Motor neuron (in vitro differentiated cells): ENCODE measurements around the gene CFAP54. TPM values are rescaled to one million over a fixed set of nuclear protein-coding genes. Genes with fewer than 3 reads are reported as not detected.

Experiments
- ATAC-seq, 8 experiments: fragments of 200-7000 bp; cut with Tn5 transposase; replicated peaks in 6 of 8; 2 replicates each; pipeline ENCODE4 v1.8.0; 2021; ENCODE audit warnings: mild to moderate bottlenecking in 8 of 8, moderate library complexity in 8 of 8
- H3K27ac ChIP-seq, 2 donors: fragments of 250-450 bp; sonication (Bioruptor Pico); 2 replicates each; pipeline ENCODE4 v1.9.0; 2021; ENCODE audit warnings: antibody characterized with exemption in 2 of 2, mild to moderate bottlenecking in 2 of 2, moderate library complexity in 1 of 2
- H3K4me1 ChIP-seq, 2 donors: fragments of 250-450 bp; sonication (Bioruptor Pico); replicated peaks in 1 of 2; 2 replicates each; pipeline ENCODE4 v1.6.1; 2021; ENCODE audit warnings: antibody characterized with exemption in 2 of 2, mild to moderate bottlenecking in 2 of 2, moderate library complexity in 1 of 2
- H3K4me3 ChIP-seq, 5 donors: fragments of 250-450 bp; sonication (Bioruptor Pico); 2 replicates each; pipeline ENCODE4 v1.9.0; 2021; ENCODE audit warnings: antibody characterized with exemption in 5 of 5, mild to moderate bottlenecking in 5 of 5, moderate library complexity in 4 of 5
- WGBS, 10 experiments: fragments of 450-650 bp; shearing (Covaris generic); methylation state at CpG; one replicate each; pipeline ENCODE4 v1.0.0; 2022; 5-methylcytosine and 5-hydroxymethylcytosine counted together
- in situ Hi-C, 9 experiments: fragments of 400-800 bp; cut with MboI; loops; one replicate each; pipeline ENCODE4 v1.15.0; 2021; ENCODE audit warnings: low sequenced_read_pairs in 9 of 9, low pct_unique_long_range_greater_than_20kb in 2 of 9; ENCODE audit not compliant: unreplicated experiment in 9 of 9
- total RNA-seq, 8 experiments: library from RNA; unstranded; fragments of 300-600 nt; gene quantifications; 2 replicates each; pipeline versions ENCODE4 v1.2.3 to v1.2.4, GENCODE V29; 2022

The CFAP54 gene
- total RNA-seq, 8 experiments from 2014 or later, result 0.46 to 23.9 (median 1.5) TPM

- ATAC-seq, result peak in 7 of 8 experiments; percentile 24 to 85 (median 64)
- WGBS, 10 experiments, result 20 to 100% (median 82%) methylated on average over 1 to 3 of the region's 3 CpGs; no CpG with 5 or more reads in 2 of the 10 experiments
- in situ Hi-C loops, result loop anchor here in 1 of 9 experiments (25.0 kb wide), 1 partner anchor 192 kb away; no protein-coding TSS in a partner anchor
- Histone ChIP-seq H3K4me3 (no peak overlapping the region), H3K4me1 (peaks cover 0 to 7% of the 10 kb centered on the region in 2 donors), H3K27ac (no peak overlapping the region)
Measured at GRCh38 chr12:96770219-96771102, 281.1 kb downstream of the CFAP54 start.

GRCh38 chr12:96773031-96773430, 283.7 kb downstream of the CFAP54 start:
- in situ Hi-C loops, result loop anchor here in 1 of 9 experiments (25.0 kb wide), 1 partner anchor 189 kb away; no protein-coding TSS in a partner anchor
- no peak for ATAC-seq
- Histone ChIP-seq H3K4me1 (peaks cover 0 to 7% of the 10 kb centered on the region in 2 donors), H3K27ac (no peak overlapping the region), H3K4me3 (no peak overlapping the region)
- WGBS, 10 experiments, result 80 to 100% (median 92%) methylated on average over 1 to 2 of the region's 2 CpGs; no CpG with 5 or more reads in 3 of the 10 experiments

- 17 to 100% (median 82%) methylated on average over 1 to 8 of the region's 9 CpGs for WGBS, 10 experiments
- in situ Hi-C loops, result loop anchor here in 1 of 9 experiments (25.0 kb wide), 1 partner anchor 188 kb away; no protein-coding TSS in a partner anchor
- Histone ChIP-seq H3K4me3 (no peak overlapping the region), H3K27ac (no peak overlapping the region), H3K4me1 (peaks cover 0 to 2% of the 10 kb centered on the region in 2 donors)
- no peak for ATAC-seq
Measured at GRCh38 chr12:96774496-96775256, 285.3 kb downstream of the CFAP54 start.

DNA sequence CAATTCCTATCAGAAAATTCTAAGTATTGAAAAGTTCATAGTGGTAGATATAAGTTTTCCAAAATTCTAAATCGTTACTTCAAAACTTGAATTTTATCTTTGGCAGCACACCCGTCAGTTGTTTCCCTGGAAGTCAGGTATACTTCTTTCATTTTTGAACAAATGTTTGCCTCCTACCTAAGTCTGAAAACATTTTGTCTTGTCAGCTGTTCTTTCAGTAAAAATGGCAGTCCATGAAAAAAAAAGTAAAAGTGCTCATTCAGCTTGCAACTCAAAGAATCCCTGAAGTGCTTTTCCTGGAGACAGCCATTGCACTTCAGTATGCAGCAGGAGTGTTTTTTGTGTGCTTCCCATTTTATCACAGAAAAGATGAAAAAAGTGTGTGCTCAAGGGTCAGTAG, 287.5 kb downstream of the CFAP54 start:
- in situ Hi-C loops, result no loop called here
- H3K4me1 ChIP-seq, result no peaks in the 10 kb centered on the region
- no peak overlapping the region for H3K27ac ChIP-seq
- H3K4me3 ChIP-seq, result no peak overlapping the region
- ATAC-seq, result no peak
- WGBS, 10 experiments, result 60 to 100% (median 94%) methylated on average over 1 to 2 of the region's 2 CpGs; no CpG with 5 or more reads in 1 of the 10 experiments

GRCh38 chr12:96780330-96780729, 291.0 kb downstream of the CFAP54 start:
- Histone ChIP-seq H3K4me1 (no peaks in the 10 kb centered on the region), H3K4me3 (no peak overlapping the region), H3K27ac (no peak overlapping the region)
- ATAC-seq, result no peak
- 6 to 100% (median 62%) methylated on average over 1 to 2 of the region's 2 CpGs for WGBS, 10 experiments
- in situ Hi-C loops, result no loop called here

GRCh38 chr12:96786791-96787190, 297.4 kb downstream of the CFAP54 start:
- WGBS, 10 experiments, result 0 to 81% (median 71%) methylated on average over 1 to 2 of the region's 2 CpGs; no CpG with 5 or more reads in 1 of the 10 experiments
- in situ Hi-C loops, result no loop called here
- Histone ChIP-seq H3K4me1 (no peaks in the 10 kb centered on the region), H3K4me3 (no peak overlapping the region), H3K27ac (no peak overlapping the region)
- no peak for ATAC-seq

DNA sequence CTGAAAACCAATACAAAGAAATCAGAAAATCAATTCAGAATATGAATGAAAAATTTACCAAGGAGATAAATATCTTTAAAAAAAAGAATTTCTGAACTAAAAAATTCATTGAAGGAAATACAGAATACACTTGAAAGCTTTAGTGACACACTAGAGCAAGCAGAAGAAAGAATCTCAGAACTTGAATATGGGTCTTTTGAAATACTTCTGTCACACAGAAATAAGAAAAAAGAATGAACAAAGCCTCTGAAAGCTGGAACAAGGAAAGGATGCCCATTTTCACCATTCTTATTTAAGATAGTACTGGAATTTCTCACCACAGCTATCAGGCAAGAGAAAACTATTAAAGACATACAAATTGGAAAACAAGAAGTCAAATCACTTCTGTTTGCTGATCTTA, 314.6 kb downstream of the CFAP54 start:
- ATAC-seq, result no peak
- no peak overlapping the region for H3K4me3 ChIP-seq
- in situ Hi-C loops, result no loop called here
- no peaks in the 10 kb centered on the region for H3K4me1 ChIP-seq
- no peak overlapping the region for H3K27ac ChIP-seq

DNA sequence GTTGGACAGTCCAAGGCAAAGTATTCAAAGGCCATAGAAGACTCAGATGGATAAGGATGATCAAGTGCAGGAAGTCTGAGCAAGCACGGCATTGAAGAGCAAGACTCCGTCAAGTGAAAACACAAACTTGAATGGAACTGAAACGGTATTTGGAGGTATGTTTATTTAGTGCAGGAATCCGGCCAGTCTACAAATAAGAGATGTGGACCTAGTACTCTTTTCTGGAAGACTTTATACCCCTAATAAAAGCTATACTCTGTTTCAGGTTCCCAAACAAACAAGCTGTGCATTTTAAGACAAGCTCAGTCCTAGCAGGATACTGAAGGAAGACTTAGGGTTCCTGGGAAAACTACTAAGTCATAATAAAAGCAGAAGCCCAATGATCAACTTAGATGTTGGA, 316.9 kb downstream of the CFAP54 start:
- no peak for ATAC-seq
- H3K27ac ChIP-seq, result no peak overlapping the region
- peaks cover 7 to 10% of the 10 kb centered on the region in 2 donors for H3K4me1 ChIP-seq
- 30 to 100% (median 94%) methylated on average over 1 to 4 of the region's 4 CpGs; no CpG with 5 or more reads in 2 of the 10 experiments for WGBS, 10 experiments
- H3K4me3 ChIP-seq, result no peak overlapping the region
- in situ Hi-C loops, result no loop called here

- in situ Hi-C loops, result no loop called here
- ATAC-seq, result peak in 3 of 8 experiments; percentile 43 to 49 (median 47)
- peaks cover 7 to 10% of the 10 kb centered on the region in 2 donors for H3K4me1 ChIP-seq
- 83 to 100% (median 94%) methylated on average over 1 of the region's 1 CpG; no CpG with 5 or more reads in 6 of the 10 experiments for WGBS, 10 experiments
- no peak overlapping the region for H3K27ac ChIP-seq
- H3K4me3 ChIP-seq, result no peak overlapping the region
Measured at GRCh38 chr12:96807741-96808140, 318.4 kb downstream of the CFAP54 start.

DNA sequence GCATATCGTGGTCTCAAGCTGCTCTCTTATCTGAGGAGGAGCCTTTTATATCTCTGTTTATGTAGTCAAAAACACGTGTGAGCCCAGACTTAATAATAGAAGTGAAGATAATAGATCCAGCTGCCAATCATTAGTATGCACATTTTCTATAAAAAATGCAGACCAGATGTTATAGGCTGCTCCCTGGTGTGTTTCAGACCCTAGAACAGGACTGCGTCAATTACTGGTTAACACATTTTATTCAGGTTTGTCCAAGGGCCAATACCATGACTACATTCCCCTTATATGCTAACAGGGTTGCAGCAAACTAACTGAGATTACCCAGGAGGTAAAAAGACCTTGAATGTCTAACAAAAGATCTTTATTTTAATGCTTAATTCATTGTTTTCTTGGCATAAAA, 319.2 kb downstream of the CFAP54 start:
- in situ Hi-C loops, result no loop called here
- Histone ChIP-seq H3K4me3 (no peak overlapping the region), H3K4me1 (peaks cover 7 to 10% of the 10 kb centered on the region in 2 donors), H3K27ac (no peak overlapping the region)
- peak in 3 of 8 experiments; percentile 43 to 87 (median 75) for ATAC-seq
- 0 to 78% (median 11%) methylated on average over 2 to 3 of the region's 3 CpGs; no CpG with 5 or more reads in 3 of the 10 experiments for WGBS, 10 experiments

DNA sequence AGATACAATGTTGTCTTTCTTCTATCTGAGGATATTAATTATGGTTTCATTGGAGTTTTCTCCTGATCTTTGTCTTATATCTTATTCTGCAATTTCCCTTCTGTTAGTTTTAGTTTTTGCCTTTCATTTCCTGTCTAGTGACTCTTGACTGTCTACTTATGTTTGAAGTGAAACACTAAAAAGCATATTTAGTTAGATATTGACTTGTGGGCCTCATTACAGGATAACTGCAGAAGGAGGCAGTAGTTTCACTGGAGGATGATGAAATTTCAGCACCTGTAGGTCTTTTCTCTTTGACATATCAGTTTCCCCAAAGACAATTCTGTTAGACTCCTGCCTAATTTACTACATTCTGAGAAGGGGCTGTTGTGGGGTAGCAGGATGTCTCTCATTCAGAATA, 320.1 kb downstream of the CFAP54 start:
- Histone ChIP-seq H3K4me1 (peaks cover 7 to 10% of the 10 kb centered on the region in 2 donors), H3K4me3 (no peak overlapping the region), H3K27ac (no peak overlapping the region)
- in situ Hi-C loops, result no loop called here
- no peak for ATAC-seq

DNA sequence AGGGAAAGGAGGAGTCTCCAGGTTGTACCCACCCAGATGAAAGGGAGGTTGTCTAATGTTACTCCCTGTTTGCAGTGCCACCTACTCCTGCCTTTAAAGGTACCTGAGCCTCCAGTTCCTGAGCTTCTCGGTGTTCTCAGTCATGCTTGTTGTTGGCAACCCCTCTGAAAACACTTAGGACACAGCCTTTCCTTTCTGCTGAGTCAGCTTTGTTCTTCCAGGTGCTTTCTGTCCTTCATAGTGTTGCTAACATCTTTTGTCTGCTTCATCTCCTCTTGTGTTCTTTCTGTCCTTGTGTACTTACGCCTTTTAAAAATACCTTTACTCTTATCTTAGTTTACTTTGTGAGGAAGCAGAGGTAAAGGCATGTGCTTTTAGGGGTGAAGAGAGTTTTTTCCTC, 320.7 kb downstream of the CFAP54 start:
- Histone ChIP-seq H3K27ac (no peak overlapping the region), H3K4me1 (peaks cover 7 to 10% of the 10 kb centered on the region in 2 donors), H3K4me3 (no peak overlapping the region)
- in situ Hi-C loops, result no loop called here
- no peak for ATAC-seq
- WGBS, 10 experiments, result 13 to 100% (median 83%) methylated on average over 1 to 2 of the region's 2 CpGs

- no peak overlapping the region for H3K4me3 ChIP-seq
- in situ Hi-C loops, result no loop called here
- peaks cover 7 to 10% of the 10 kb centered on the region in 2 donors for H3K4me1 ChIP-seq
- H3K27ac ChIP-seq, result peak overlapping the region in 1 of 2 donors; percentile 19
- ATAC-seq, result peak in 5 of 8 experiments; percentile 32 to 74 (median 64)
- WGBS, 10 experiments, result 17 to 88% (median 52%) methylated on average over 1 to 3 of the region's 3 CpGs
Measured at GRCh38 chr12:96810477-96810876, 321.1 kb downstream of the CFAP54 start.
